Esophagus squamous epithelium (tissue), 4 donors: Measurements from ENCODE around the gene AAMP.

Source experiments
- CTCF ChIP-seq, 6 experiments: fragments of 450-650 bp in 4 of 6; fragments of 200-600 bp in 2 of 6; sonication (generic) in 2 of 6; IDR thresholded peaks; one replicate each; pipeline ENCODE4 v1.5.1; 2016 to 2019; ENCODE audit warnings: antibody characterized with exemption in 6 of 6, mild to moderate bottlenecking in 4 of 6, moderate library complexity in 4 of 6
- POLR2A ChIP-seq, 4 donors: fragments of 450-650 bp; IDR thresholded peaks; one replicate each; pipeline ENCODE4 v1.6.1; 2017; ENCODE audit warnings: antibody characterized with exemption in 4 of 4, mild to moderate bottlenecking in 4 of 4, moderate library complexity in 3 of 4

GRCh38 chr2:218265626-218266025 is 4.3 kb downstream of the AAMP start:
- TF ChIP-seq CTCF (IDR thresholded peaks at IDR 0.05) = no peak
- no peak for TF ChIP-seq POLR2A (IDR thresholded peaks at IDR 0.05)
